NCI-H526 (cell line): ENCODE results near the gene PORCN.
"Not testable (repeated sequence)": the region's sequence is repeated elsewhere in the genome, so short reads cannot be mapped to it uniquely, and the experiment has no call there.

Source experiments
- DNase-seq, 2 experiments: peaks; one replicate each; lab custom pipeline; 2025; lab: John Stamatoyannopoulos, UW

The PORCN gene

GRCh38 chrX:48513670-48514069 is 4.9 kb downstream of the PORCN start:
- no peak for DNase-seq

GRCh38 chrX:48514126-48514806 is 5.5 kb downstream of the PORCN start:
- DNase-seq: peak; percentile 10 to 66

DNA sequence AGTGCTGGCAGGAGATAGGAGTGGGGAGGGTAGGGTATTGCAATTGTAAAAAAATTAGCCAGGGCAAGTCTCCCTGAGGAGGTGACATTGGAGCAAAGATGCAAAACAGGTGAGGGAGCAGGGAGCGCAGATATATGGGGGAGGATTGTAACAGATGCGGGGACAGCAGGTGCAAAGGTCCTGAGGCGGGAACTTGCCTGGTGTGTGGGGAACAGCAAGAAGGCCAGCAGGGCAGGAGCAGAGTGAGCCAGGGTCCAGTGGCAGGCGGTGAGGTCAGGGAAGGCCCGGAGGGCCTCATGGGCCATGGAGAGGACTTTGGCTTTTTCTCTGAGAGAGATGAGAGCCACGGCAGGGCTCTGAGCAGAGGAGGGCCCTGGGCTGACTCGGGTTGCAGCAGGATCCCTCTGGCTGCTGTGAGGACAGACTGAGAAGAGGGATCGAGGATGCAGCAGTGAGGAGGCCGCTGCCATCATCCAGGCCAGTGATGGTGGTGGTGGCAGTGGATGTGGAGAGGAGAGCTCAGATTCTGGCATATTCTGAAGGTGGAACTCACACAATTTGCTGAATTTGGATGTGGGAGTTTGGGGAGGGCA is 6.2 kb downstream of the PORCN start:
- DNase-seq: no peak

DNA sequence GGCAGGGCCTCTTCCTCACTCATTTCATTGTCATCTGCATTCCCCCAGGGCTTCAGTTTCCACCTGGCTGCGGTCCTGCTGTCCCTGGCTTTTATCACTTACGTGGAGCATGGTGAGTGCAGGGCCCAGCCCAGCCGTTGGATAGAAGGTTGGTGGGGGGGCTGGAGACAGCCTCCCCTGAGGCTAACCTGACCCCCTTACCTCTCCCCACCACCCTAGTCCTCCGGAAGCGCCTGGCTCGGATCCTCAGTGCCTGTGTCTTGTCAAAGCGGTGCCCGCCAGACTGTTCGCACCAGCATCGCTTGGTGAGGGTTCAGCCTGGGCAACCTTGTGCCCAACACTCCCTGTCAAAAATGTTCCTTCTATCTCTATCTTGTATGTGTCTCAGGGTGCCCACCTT is 7.0 kb downstream of the PORCN start:
- DNase-seq: no peak

- DNase-seq: no peak
Observed at GRCh38 chrX:48516285-48516684, 7.5 kb downstream of the PORCN start.

- DNase-seq: no peak
Observed at GRCh38 chrX:48516987-48517386, 8.2 kb downstream of the PORCN start.

DNA sequence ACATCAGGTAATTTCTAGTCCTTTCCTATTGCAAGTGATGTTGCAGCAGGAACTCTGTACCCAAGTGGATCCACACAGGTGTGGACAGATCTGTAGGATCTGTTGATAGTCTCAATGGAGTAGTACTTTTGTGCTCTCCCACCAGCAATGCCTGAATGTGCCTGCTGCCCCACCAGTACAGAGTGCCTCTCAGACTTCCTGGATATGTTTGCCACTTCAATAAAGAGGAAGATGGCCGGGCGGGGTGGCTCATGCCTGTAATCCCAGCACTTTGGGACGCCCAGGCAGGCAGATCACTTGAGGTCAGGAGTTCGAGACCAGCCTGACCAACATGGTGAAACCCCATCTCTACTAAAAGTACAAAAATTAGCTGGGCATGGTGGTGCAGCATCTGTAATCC is 10.7 kb downstream of the PORCN start:
- not testable (repeated sequence) for DNase-seq

GRCh38 chrX:48520455-48520854 is 11.7 kb downstream of the PORCN start:
- DNase-seq: no peak

DNA sequence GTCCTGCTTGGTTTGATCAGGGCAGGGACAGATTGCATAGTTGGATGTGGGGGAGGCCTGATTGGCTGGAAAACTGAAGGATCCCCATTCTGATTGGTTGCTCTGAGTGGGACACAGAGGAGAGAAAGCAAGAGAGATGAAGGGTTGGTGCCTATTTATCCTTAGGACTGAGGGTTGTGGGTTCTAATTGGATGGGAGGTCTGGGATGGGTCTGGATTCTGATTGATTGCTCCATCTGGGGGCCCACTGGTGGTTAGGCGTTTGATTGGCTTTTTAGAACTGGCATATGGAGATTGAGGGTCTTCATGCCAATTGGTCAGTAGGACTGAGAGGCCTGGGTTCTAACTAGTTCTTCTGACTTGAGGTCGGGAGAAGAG is 12.2 kb downstream of the PORCN start:
- DNase-seq: peak in 1 of 2 experiments; percentile 15

DNA sequence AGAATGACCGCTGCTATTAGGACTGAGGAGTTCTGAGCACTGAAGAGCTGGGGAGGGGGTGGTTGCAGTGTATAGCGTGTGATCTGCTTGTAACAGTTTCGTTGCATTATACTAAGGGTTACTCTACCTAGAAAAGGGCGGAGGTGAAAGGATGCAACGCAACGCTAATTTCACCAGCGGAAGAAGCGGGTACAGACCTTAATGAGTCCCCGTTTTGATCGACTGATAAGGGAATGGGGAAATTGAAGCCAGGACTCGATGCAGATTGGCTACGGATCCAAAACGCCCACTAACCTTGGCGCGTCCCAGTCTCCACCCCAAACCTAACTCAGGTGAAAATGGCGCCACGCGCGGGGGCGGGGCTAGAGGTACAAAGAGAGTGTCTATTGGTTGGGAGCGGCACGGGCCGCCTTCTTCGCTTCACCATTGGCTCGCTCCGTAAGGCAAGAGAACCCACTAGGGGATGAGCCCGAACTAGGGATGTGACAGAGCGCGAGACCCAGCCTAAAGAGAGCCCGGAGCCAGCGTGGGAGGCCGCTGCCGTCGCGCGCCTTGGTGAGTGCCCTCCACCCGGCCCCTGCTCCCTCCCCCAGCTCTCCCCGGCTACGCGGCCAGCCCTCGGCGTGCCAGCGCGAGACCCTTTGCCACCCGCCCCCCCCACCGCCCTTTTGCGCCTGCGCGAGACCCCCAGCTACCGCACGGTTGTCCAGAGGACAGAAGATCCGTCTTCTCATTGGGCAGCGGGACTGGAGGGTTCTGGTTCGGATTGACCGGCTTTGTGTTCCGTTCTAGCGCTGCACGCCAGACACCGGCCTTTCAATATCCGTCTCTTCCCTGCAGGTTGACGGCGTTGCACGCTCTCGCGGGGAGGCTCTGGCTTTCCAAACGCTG is 12.8 kb downstream of the PORCN start, which contains the start of gene EBP:
Gene EBP (plus strand): TSS at position 456 of the 891 bp plus-strand sequence. CDS start 1,964 bp downstream, outside the sequence.
- peak; percentile 94 to 96 for DNase-seq

DNA sequence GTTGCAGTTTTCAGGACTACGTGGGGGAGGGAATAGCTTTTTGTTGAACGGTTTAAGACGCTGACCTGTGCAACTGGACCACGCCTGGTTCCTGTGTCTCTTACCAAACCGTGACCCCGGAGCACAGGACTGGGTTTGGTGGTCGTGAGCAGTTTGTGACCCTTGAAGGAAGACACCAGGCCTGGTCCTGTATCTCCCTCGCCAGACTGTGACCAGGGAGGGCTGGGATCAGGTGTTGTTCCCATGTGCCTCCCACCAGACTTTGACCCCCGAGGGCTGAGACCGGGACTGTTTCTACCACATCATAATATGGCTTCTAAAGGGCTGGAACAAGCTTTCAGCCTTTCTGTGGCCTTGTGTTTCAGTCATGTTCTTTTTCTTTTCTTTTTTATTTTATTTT is 13.5 kb downstream of the PORCN start:
- peak in 1 of 2 experiments; percentile 37 for DNase-seq

- DNase-seq: no peak
Observed at GRCh38 chrX:48523682-48524081, 14.9 kb downstream of the PORCN start.

DNA sequence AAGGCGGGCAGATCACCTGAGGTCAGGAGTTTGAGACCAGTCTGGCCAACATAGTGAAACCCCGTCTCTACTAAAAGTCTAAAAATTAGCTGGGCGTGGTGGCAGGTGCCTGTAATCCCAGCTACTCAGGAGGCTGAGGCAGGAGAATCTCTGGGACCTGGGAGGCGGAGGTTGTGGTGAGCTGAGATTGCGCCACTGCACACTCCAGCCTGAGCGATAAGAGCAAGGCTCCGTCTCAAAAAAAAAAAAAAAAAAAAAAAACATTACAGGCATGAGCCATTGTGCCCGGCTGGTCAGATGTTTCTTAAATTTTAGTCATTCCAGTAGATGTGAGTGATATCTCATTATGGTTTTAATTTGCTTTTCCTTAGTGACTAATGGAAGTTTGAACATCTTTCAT is 17.1 kb downstream of the PORCN start:
- DNase-seq: not testable (repeated sequence)

DNA sequence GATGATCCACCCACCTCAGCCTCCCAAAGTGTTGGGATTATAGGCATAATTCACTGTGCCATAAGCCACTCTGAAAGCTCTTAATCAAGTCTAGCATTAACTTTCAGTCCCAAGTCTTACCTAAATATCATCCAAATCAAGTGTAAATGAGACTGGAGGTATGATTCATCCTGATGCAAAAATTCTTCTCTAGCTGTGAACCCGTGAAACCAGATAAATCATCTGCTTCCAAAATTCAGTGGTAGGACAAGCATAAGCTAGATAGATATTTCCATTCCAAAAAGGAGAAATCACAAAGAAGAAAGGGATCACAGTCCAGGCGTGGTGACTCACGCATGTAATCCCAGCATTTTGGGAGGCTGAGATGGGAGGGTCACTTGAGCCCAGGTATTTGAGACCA is 21.9 kb downstream of the PORCN start:
- DNase-seq: no peak

- no peak for DNase-seq
Observed at GRCh38 chrX:48531358-48531959, 22.7 kb downstream of the PORCN start.

GRCh38 chrX:48532161-48532560 is 23.4 kb downstream of the PORCN start:
- DNase-seq: no peak

DNA sequence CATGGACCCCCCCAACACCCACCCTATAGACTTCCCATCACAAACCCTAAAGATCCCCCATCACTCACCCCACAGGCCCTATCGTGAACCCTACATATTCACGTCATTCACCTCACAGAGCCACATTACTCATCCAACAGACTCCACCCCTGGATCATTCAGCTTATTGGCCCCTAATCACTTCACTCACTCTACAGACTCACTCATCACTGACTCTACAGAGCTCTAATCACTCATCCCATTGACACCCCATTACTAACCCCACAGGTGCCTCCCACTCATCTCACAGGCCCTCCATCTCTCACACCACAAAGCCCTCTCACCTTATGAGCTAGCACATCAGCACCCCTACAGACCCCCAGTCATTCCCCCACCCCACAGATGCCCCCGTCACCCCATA is 24.4 kb downstream of the PORCN start:
- no peak for DNase-seq

- no peak for DNase-seq
Observed at GRCh38 chrX:48538641-48539344, 30.0 kb downstream of the PORCN start.

- DNase-seq: peak; percentile 95 to 98
Observed at GRCh38 chrX:48539345-48540027, 30.7 kb downstream of the PORCN start, which contains the start of gene TBC1D25. Gene TBC1D25 (plus strand): TSS chrX:48539714. CDS start chrX:48539798, 84 bp downstream.

GRCh38 chrX:48540028-48540375 is 31.2 kb downstream of the PORCN start:
- peak in 1 of 2 experiments; percentile 69 for DNase-seq

DNA sequence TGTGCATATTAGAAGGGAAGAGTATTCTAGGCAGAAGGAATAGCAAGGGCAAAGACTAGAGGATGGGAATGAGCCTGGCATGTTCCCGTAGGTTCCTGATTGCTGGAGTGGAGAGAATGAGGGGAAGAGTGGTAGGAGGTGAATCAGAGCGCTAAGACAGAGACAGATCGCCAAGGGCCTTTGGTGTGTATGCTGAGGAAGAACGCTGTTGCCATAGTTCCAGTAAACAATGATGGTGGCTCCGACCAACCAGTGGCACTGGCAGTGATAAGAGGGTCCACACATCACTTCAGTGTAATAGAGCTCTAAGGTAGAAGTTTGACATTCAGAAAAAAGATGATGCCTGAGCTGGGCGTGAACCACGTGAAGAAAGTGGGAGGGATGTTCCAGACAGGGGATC is 31.7 kb downstream of the PORCN start:
- DNase-seq: no peak
